Measurements from ENCODE around the gene CHRDL2.

DNA sequence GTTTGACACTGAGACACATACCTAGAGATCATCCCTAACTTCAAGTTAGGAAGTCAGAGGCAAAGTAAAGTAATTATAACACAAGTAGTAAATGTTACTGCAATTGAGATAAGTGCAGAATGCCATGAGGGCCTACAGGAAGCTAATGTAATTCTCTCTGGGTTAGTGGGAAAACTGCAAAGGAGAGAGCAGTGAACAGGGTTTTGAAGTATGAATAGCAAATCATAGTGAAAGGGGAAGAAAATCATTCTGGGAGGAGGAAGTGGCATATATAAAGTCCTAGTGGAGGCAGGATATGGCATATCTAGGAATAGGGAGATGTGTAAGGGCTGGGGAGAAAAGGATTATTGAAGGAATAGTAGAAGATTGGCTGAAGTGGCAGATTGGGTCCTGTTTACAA, 45.3 kb upstream of the CHRDL2 start:
- TF ChIP-seq, protein P1, sequence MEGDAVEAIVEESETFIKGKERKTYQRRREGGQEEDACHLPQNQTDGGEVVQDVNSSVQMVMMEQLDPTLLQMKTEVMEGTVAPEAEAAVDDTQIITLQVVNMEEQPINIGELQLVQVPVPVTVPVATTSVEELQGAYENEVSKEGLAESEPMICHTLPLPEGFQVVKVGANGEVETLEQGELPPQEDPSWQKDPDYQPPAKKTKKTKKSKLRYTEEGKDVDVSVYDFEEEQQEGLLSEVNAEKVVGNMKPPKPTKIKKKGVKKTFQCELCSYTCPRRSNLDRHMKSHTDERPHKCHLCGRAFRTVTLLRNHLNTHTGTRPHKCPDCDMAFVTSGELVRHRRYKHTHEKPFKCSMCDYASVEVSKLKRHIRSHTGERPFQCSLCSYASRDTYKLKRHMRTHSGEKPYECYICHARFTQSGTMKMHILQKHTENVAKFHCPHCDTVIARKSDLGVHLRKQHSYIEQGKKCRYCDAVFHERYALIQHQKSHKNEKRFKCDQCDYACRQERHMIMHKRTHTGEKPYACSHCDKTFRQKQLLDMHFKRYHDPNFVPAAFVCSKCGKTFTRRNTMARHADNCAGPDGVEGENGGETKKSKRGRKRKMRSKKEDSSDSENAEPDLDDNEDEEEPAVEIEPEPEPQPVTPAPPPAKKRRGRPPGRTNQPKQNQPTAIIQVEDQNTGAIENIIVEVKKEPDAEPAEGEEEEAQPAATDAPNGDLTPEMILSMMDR (IDR thresholded peaks at IDR 0.05; ENCODE audit: poor library complexity), result no peak
- TF ChIP-seq EZH2 (IDR thresholded peaks at IDR 0.05; ENCODE audit: borderline replicate concordance) (no peak), EZH2phosphoT487 (IDR thresholded peaks at IDR 0.05; ENCODE audit: low read depth, severe bottlenecking, unreplicated experiment) (no peak)

Measured in hepatocyte (in vitro differentiated cells).